KMS-11 (cell line): ENCODE measurements around the gene COX8A.

Experiments
- H2AFZ ChIP-seq: fragments of 200-600 bp; sonication (generic); 2 replicates; pipeline ENCODE4 v1.6.1; 2016; ENCODE audit warnings: antibody characterized with exemption, mixed run types, low read depth
- H3K27ac ChIP-seq: fragments of 200-600 bp; sonication (generic); 2 replicates; pipeline ENCODE4 v1.6.1; 2016; ENCODE audit warnings: mild to moderate bottlenecking, mixed run types
- H3K27me3 ChIP-seq: fragments of 200-600 bp; sonication (generic); 2 replicates; pipeline ENCODE4 v1.6.1; 2017; ENCODE audit warnings: mild to moderate bottlenecking, low read depth, mixed run types, moderate library complexity; ENCODE audit not compliant: insufficient read depth
- H3K36me3 ChIP-seq: fragments of 200-600 bp; sonication (generic); 2 replicates; pipeline ENCODE4 v1.6.1; 2017; ENCODE audit warnings: mild to moderate bottlenecking, mixed run types; ENCODE audit not compliant: insufficient read depth
- H3K4me1 ChIP-seq: fragments of 200-600 bp; sonication (generic); 2 replicates; pipeline ENCODE4 v1.6.1; 2016; ENCODE audit warnings: mild to moderate bottlenecking, low read depth, mixed run types; ENCODE audit not compliant: poor library complexity, severe bottlenecking
- H3K4me2 ChIP-seq: fragments of 200-600 bp; sonication (generic); 2 replicates; pipeline ENCODE4 v1.7.0; 2016; ENCODE audit warnings: mild to moderate bottlenecking, mixed run types
- H3K4me3 ChIP-seq: fragments of 200-600 bp; sonication (generic); IDR thresholded peaks from 2 replicates; pipeline ENCODE4 v1.6.1; 2017; ENCODE audit warnings: low read depth, low read length, mixed read lengths; ENCODE audit not compliant: insufficient read depth
- H3K79me2 ChIP-seq: fragments of 200-600 bp; sonication (generic); 2 replicates; pipeline ENCODE4 v1.6.1; 2016; ENCODE audit warnings: low read depth, mixed run types; ENCODE audit not compliant: insufficient read depth
- H3K9ac ChIP-seq: fragments of 200-600 bp; sonication (generic); 2 replicates; pipeline ENCODE4 v1.6.1; 2016; ENCODE audit warnings: mild to moderate bottlenecking, mixed run types
- H4K20me1 ChIP-seq: fragments of 200-600 bp; sonication (generic); 2 replicates; pipeline ENCODE4 v1.6.1; 2016; ENCODE audit warnings: mild to moderate bottlenecking, mixed run types; ENCODE audit not compliant: insufficient read depth
- TF ChIP-seq, protein P1 (sequence below): fragments of 200-600 bp; sonication (generic); conservative IDR thresholded peaks from 2 replicates; pipeline ENCODE4 v1.6.1; 2017; ENCODE audit warnings: low read depth, mild to moderate bottlenecking, antibody characterized with exemption, low read length, moderate library complexity, mixed read lengths

The COX8A gene

DNA sequence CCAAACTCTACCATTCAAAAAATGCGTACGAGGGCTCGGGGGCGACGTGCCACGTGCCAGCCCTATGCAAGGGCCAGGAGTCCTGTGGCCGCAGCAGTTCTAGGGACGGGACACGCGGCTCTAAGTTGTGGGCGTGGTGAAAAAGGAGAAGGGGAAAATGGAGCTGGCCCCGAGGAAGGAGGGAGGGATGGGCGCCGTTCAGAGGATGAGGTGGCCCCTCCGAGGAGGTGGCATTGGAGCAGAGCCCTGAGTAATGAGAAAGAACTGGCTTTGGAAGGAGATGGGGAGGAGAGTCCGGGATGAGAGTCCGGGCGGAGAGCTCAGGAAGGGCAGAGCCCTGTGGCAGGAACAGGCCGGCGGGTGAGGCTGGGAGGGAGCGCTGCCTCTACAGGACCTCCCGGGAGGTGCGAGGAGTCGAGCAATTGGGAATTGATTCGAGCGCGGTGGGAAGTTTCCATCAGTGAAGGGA is 32.8 kb downstream of the COX8A start:
- no peak overlapping the region for H3K4me3 ChIP-seq
- no peaks in the 10 kb centered on the region for H4K20me1 ChIP-seq
- H3K27me3 ChIP-seq = no peaks in the 10 kb centered on the region
- no peak overlapping the region for H3K27ac ChIP-seq
- H3K9ac ChIP-seq = no peak overlapping the region
- no peaks in the 10 kb centered on the region for H3K4me1 ChIP-seq
- TF ChIP-seq, protein P1, sequence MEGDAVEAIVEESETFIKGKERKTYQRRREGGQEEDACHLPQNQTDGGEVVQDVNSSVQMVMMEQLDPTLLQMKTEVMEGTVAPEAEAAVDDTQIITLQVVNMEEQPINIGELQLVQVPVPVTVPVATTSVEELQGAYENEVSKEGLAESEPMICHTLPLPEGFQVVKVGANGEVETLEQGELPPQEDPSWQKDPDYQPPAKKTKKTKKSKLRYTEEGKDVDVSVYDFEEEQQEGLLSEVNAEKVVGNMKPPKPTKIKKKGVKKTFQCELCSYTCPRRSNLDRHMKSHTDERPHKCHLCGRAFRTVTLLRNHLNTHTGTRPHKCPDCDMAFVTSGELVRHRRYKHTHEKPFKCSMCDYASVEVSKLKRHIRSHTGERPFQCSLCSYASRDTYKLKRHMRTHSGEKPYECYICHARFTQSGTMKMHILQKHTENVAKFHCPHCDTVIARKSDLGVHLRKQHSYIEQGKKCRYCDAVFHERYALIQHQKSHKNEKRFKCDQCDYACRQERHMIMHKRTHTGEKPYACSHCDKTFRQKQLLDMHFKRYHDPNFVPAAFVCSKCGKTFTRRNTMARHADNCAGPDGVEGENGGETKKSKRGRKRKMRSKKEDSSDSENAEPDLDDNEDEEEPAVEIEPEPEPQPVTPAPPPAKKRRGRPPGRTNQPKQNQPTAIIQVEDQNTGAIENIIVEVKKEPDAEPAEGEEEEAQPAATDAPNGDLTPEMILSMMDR = no peak
- H2AFZ ChIP-seq = no peak overlapping the region
- no peak overlapping the region for H3K4me2 ChIP-seq
- no peaks in the 10 kb centered on the region for H3K79me2 ChIP-seq
- no peaks in the 10 kb centered on the region for H3K36me3 ChIP-seq

DNA sequence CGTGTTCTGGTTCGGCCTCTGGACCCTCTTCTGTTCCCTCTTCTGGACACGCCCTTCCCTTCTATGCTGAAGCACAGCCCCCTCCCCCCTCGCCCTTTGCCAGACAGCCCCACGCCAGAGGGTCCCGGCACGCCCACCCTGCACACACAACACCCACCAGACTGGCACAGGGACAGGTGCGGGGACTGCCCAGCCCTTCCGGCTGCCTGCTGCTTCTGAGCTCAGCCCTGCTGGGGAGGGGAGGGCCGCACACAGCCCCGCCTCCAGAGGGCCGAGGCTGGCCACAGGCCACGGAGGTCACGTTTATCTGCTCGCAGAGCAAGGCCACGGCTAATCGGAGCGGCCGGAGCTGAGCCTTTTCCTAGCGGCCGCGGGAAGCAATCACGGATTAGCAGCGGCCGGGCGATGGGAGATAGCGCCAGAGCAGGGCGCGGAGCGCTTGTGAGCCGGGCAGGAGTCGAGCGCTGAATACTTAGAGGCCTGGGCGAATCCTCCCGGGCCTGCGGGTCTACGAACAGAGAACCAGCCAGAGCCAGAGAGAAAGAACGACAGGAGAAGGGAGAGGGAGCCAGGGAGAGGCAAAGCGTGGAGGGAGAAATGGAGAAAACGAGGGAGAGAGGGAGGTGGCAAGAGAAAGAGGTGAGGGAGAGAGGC is 33.3 kb downstream of the COX8A start:
- no peak overlapping the region for H2AFZ ChIP-seq

GRCh38 chr11:64008283-64008913 is 34.0 kb downstream of the COX8A start:
- Histone ChIP-seq H3K4me3 (no peak overlapping the region), H4K20me1 (no peaks in the 10 kb centered on the region), H3K79me2 (no peaks in the 10 kb centered on the region), H3K9ac (no peak overlapping the region), H2AFZ (no peak overlapping the region), H3K4me1 (no peaks in the 10 kb centered on the region), H3K4me2 (no peak overlapping the region), H3K36me3 (no peaks in the 10 kb centered on the region), H3K27ac (no peak overlapping the region), H3K27me3 (no peaks in the 10 kb centered on the region)
- TF ChIP-seq, protein P1 = no peak

More for the DNA sequence above, 33.3 kb downstream of the COX8A start:
- no peaks in the 10 kb centered on the region for H3K79me2 ChIP-seq
- no peak overlapping the region for H3K4me2 ChIP-seq
- H4K20me1 ChIP-seq = no peaks in the 10 kb centered on the region
- no peaks in the 10 kb centered on the region for H3K4me1 ChIP-seq
- H3K4me3 ChIP-seq = no peak overlapping the region
- no peak overlapping the region for H3K27ac ChIP-seq
- H3K36me3 ChIP-seq = no peaks in the 10 kb centered on the region
- H3K9ac ChIP-seq = no peak overlapping the region
- no peaks in the 10 kb centered on the region for H3K27me3 ChIP-seq
- TF ChIP-seq, protein P1 = no peak

- Histone ChIP-seq H3K79me2 (no peaks in the 10 kb centered on the region), H3K27me3 (no peaks in the 10 kb centered on the region), H2AFZ (no peak overlapping the region), H3K4me2 (no peak overlapping the region), H3K4me1 (no peaks in the 10 kb centered on the region), H3K36me3 (no peaks in the 10 kb centered on the region), H3K4me3 (no peak overlapping the region), H3K9ac (no peak overlapping the region), H3K27ac (no peak overlapping the region), H4K20me1 (no peaks in the 10 kb centered on the region)
- TF ChIP-seq, protein P1 = no peak
These were observed 34.7 kb downstream of the COX8A start for GRCh38 chr11:64008914-64009633.
